Stimulated activated CD8-positive, alpha-beta memory T cell treated with anti-CD3 and anti-CD28 coated beads, Interleukin-4, amount 100 ng/mL, for 48 hours (primary cell): ENCODE measurements around the gene GOLGA6C.
"Not testable (repeated sequence)": the region's sequence is repeated elsewhere in the genome, so short reads cannot be mapped to it uniquely, and the experiment has no call there.

Experiments used
- DNase-seq: peaks from one replicate; pipeline ENCODE4 v3.0.0-alpha.2; 2020

The GOLGA6C gene

DNA sequence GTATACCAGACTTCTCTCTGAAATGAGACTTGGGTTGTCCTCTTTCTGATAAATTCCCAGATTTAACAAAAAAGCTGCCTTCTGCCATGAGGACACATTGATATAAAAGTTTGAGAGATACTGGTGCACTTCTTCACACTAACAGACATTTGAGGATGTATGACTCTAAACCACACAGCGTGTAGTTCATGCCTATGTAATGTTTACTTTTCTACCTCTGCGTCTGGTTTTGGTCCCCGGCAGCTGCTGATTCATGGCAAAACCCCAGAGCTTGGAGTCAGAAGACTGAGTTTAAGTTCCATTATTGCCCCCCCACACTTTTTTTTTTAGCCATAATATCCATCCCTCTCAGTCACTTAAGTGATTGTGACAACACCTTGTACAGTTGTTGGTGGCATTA, 1.7 kb downstream of the GOLGA6C start:
- not testable (repeated sequence) for DNase-seq

DNA sequence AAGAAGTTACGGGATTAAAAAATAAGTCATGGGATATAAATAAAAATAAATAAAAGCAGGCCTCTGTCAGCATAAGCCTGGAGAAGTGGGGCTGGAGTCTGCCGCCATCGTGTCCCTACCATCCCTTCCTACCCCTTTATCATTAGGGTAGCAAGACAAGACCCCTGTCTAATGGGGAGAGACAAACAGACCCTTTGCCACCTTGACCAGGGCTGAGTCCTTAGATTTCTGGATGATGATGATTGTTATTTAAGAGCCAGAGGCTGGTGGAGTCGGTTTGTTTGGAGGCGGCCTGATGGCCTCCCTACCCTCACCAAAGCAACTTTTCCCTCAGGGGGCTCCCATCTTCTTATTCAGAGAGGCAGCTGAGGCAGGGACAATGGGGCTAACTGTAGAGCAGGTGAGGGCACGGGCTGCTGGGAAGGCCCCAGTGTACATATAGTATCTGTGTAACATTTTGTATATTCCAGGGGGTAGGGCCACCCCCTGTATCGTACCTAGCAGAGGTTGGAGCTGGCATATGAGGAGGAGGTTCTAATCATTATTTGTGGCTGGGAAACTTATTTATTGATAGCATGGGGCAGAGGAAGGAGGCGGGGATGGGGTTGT, 15.7 kb downstream of the GOLGA6C start:
- DNase-seq, result not testable (repeated sequence)

DNA sequence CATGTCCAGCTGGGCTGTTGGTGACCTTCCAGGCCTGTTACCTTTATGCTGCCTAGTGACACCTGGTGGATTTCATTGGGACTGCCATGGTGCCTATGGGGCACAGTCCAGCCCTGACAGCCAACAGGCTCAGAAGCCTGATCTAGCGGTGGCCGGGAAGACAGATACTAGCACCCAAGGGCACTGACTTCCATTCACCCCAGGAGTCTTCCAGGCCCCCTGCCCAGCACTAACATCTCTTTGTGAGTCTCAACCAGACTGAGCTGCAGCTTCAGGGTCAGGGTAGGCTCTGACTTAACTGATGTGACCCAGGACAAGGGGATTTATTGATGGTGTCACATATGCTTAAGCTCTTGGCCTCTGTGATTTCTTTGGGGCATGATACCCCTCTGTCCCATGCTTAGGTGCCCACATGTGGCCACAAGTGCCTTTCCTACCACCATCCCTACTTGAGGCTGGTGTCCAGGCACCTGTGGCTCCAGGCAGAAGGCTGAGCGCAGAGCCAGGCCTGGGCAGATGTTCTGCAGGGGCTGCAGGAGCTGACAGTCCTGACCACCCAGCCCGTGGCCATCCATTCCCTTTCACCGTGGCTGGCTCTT, 16.5 kb downstream of the GOLGA6C start:
- DNase-seq, result peak; percentile 87

DNA sequence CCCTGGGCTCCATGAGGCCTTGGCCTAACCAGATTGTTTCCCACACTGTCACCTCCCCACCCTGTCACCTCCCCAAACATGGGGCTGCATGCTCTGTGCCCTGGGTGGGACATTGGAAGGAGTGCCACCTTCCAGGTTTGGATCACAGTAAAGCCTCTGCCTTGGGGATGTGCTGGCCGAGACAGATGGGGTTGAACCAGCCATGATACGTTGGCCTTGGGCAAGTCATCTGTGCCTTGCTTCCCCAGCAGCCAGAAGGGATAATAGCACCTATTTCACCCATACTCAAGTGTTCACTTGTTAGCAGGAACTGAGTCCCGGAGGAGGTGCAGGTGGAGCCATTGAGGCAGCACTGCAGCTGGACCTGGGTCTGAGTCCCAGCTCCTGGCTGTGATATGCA, 17.5 kb downstream of the GOLGA6C start:
- not testable (repeated sequence) for DNase-seq

DNA sequence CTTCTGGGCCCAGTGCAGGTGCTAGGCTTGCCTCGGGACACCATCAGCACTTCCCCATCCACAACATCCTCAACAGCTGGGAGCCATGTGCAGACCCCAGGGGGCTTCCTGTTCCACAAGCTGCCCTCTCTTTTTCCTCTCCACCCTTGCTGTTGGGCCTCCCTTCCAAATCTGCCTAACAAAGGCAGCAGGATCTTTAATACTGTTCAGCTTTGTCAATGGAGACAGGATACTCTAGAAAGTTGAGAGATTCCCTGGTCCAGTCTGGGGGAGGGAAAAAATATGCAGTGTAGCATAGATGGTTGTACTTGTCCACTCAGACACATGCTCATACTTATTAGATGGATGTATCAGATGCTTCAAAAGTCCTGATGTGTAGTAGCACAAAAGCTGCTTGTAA, 20.4 kb downstream of the GOLGA6C start:
- not testable (repeated sequence) for DNase-seq

DNA sequence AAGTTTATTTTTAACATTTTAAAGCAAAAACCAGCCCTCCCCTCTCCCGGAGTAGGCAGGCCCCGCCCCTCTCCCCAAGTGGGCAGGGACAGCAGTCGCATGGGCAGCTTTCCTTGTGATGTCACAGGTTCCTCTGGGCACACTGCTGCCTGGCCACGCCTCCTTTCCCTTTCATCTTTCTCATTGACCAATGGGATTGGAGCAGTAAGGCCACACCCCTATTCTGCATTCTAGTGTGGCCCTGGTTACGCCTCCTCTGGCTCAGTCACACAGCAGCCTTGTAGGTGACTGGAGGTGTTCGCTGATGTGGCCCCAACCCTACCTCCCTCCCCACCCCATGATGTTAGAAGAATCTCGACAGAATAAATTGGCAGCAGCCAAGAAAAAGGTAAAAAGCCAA, 24.4 kb downstream of the GOLGA6C start, which contains the start of gene GOLGA6D:
GOLGA6D (plus strand) TSS at position 264 of the 400 bp plus-strand sequence; CDS start at position 305, 41 bp downstream.
- not testable (repeated sequence) for DNase-seq

DNA sequence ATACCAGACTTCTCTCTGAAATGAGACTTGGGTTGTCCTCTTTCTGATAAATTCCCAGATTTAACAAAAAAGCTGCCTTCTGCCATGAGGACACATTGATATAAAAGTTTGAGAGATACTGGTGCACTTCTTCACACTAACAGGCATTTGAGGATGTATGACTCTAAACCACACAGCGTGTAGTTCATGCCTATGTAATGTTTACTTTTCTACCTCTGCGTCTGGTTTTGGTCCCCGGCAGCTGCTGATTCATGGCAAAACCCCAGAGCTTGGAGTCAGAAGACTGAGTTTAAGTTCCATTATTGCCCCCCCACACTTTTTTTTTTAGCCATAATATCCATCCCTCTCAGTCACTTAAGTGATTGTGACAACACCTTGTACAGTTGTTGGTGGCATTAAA, 26.0 kb downstream of the GOLGA6C start:
- not testable (repeated sequence) for DNase-seq

DNA sequence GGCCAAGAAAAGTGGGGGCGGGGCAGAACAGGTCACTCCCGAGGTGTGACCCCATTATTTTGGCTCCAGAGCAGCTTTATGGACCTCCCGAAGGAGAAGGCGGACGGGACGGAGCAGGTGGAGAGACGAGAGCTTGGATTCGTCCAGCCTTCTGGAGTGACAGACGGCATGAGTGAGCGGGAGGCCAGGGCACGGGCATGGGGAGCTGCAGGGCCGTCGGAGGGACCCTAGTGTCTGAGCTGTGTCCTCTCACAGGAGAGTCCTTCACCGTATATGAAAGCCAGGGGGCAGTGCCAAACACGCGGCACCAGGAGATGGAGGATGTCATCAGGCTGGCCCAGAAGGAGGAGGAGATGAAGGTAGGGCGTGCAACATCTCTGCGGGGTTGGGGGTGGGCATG, 35.5 kb downstream of the GOLGA6C start:
- DNase-seq, result not testable (repeated sequence)

DNA sequence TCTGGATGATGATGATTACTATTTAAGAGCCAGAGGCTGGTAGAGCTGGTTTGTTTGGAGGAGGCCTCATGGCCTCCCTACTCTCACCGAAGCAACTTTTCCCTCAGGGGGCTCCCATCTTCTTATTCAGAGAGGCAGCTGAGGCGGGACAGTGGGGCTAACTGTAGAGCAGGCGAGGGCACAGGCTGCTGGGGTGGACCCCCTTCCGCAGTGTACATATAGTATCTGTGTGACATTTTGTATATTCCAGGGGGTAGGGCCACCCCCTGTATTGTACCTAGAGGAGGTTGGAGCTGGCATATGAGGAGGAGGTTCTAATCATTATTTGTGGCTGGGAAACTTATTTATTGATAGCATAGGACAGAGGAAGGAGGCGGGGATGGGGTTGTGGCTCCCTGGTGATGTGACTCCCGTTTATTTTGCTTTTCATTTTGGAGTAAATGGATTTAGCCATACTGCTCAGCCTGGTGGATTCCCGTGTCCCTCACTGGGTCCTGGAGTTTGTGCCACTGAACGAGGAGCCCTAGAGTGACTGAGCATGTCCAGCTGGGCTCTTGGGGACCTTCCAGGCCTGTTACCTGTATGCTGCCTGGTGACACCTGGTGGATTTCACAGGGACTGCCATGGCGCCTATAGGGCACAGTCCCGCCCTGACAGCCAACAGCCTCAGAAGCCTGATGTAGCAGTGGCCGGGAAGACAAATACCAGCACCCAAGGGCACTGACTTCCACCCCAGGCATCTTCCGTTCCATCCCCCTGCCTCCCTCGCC, 40.6 kb downstream of the GOLGA6C start:
- DNase-seq, result not testable (repeated sequence)

DNA sequence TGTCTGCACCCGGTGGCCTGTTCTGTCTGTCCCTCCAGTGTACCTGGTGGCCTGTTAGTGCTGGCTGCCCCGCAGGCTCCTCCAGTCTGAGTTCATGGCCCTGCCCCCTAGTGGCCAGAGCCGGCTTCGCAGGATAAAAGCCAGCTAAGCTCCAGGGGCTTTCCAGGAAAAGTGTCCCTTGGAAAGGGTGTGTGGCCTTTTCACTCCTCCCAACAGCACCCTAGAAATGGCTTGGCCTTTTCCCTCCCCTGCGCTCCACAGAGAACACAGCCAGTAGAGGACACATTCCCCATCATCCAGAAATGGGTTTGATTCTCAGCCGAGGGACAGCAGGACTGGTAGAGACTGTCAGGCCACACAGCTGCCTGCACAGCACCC, 41.2 kb downstream of the GOLGA6C start:
- DNase-seq, result peak; percentile 80

DNA sequence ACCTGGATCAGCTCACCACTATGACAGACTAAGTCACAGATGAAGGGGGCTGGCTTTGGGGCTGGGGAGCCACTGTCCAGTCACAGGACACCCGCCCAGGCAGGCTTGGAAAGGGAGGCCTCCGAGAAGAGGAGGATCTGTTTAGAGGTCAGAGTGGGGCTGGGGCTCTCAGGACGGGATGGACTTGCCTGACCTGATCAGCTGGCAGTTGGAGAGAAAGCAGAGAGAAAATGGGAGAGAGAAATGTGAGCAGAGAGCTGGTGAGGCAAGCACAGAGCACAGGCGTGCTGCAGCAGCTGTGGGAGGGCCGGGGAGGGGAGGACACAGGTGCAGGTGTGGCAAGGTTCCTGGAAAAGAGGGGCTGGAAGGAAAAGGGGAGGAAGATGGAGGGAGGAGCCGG, 41.9 kb downstream of the GOLGA6C start:
- not testable (repeated sequence) for DNase-seq

DNA sequence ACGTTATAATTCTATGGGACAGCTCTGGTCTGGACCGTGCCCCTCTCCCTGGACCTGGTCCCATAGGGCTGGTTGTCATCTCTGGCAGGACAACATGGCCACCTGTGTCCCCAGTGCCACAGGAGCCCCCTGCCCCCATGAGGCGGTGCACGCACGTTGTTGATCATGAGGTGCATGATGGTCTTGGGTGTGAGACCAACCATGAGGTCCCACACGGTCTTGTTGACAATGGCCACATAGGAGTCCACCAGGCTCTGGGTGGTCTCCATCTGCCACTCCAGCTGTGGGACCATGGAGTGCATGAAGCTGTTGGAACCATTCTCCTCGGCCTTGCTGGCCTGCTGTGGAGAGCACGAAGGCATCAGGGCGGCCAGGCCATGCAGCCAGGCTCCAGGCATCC, 44.2 kb downstream of the GOLGA6C start:
- no peak for DNase-seq

DNA sequence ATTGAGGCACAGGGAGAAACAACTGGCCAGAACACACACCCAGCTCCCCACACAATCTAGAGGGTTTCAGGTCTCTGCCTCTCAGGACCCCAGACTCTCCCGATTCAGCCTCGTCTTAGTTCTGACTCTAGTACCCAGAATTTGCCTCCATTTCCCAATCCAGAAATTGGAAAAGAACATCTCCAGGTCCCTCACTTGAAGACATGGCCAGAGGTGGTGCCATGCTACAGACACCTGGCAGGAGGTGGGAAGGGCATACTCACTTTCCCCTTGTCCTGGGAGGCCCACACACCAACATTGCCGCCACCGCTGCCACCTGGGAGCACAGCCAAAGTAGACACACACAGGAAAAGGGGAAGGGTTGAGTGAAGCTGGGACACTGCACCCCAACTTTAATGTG, 44.6 kb downstream of the GOLGA6C start:
- DNase-seq, result not testable (repeated sequence)

DNA sequence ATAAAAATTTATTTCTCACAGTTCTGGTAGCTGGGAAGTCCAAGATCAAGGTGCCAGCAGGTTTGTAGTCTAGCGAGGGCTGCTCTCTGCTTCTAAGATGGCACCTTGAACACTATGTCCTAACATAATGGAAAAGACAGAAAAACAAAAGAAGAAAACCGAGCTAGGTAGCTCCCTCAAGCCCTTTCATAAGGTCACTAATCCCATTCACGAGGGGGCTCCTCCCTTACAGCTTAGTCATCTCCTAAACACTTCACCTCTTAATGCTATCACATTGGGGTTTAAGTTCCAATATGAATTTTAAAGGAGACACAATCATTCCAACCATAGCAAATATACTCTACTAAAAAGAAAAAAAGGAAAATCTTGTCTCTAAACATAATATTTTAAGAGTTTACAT, 48.1 kb downstream of the GOLGA6C start:
- DNase-seq, result no peak

DNA sequence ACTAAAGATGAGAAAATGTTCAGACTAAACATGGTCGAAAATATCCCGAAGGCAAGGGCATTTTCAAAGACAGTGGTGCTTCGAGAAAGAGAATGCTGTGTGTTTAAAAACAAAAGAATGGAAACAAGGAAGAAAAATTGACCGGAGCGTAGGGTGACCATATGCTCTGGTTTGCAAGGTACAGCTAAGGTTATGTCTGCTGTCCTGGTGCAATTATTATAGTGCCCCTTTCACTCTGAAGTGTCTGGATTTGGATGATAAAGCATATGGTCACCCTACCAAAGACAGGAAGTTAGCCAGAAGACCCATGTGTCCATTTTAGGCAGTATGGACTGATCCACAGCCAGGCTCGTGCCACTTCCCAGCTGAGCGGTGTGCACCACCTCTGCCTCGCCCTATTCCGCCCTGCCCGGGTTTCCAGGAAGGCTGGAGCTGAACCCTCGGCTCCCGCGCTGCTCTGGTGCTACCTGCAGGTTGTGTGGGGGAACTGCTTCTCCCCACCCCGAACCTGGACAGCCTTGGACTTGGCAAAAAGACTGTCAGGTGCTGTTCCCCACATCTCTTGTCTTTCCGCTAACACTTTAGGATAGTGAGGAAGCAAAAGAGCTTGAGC, 49.8 kb downstream of the GOLGA6C start:
- DNase-seq, result peak; percentile 47

DNA sequence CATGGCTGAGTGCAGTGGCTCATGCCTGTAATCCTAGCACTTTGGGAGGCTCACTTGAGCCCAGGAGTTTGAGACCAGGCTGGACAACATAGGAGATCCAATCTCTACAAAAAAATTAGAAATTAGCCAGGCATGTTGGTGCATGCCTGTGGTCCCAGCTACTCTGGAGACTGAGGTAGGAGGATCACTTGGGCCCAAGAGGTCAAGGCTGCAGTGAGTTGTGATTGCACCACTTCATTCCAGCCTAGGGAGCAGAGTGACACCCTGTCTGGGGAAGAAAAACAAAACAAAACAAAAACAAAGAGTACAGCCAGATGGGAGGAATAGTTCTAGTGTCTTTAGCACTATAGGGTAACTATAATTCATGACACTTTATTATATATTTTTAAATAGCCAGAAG, 51.6 kb downstream of the GOLGA6C start:
- no peak for DNase-seq

DNA sequence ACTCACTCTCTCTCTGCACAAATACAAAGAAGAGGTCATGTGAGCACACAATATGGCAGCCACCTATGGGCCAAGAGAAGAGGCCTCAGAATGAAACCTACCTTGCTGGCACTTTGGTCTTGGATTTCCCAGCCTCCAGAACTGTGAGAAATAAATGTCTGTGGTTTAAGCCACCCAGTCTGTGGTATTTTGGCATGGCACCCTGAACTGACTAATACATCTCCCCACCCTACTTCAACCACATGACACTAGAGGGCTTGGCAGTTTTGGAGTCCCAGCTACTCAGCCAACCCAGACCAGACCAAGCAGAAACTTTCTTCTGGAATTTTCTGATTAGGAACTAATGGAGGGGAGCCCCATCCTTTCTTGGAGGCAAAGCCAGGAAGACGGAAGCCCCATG, 54.4 kb downstream of the GOLGA6C start:
- DNase-seq, result not testable (repeated sequence)

DNA sequence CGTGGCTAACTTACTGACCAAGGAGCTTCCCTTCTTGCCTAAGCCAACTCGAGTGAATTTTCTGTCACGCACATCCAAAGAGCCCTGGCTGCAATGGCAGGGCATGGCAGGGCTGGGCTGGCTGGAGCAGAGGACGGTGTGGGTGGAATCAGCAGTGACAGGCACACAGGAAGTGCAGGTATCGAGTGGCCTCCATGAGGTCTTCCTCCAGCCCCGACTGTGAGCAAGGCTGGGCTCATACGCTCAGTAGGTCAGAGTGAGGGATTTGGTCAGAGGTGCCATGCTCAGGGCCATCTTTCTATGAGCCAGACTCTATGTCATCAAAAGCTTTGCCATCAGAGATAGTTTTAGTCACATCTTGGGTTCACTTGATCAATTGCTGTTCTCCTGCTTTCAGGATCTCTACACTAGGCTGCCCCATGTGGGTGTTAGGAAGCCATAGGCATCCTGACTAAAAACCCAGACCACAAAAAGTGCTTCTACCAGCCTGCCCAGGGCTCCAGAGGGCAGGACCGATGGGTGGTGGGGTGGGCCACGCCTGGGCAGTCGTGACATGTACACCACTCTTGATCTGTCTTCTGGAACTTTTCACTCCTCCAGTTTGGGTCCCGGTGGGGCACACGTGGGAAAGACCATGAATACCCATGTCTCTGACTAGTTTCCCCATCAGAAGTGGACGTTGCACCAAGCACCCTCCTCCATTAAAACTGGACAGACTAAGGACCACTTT, 55.1 kb downstream of the GOLGA6C start:
- DNase-seq, result peak; percentile 10

DNA sequence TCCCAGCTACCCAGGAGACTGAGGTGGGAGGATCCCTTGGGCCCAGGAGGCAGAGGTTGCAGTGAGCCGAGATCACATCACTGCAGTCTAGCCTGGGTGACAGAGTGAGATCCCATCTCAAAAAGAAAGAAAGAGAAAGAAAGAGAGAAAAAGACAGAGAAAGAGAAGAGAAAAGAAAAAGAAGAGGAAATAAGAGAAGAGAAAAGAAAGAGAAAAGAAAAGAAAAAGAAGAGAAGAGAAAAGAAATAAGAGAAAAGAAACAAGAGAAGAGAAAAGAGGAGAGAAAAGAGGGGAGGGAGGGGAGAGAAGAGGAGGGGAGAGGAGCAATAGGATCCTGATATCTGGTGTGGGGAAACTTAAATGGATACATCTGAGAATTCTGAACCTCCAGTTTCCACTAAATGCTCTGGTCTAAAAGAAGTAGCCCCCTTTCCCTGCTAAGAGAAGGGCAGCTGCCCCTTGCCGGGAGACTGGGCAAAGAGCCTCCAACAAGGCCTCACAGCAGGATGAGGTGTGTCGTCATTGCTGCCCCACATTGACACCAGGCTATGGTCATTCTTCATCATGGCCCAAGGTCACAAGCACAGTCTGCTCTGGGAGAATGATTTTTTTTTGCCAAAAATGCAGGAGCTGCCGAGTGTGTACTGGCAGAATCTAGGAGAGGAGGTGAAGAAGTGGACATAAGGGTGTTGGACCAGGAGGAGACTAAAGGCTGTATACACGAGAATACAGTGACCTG, 56.6 kb downstream of the GOLGA6C start:
- DNase-seq, result peak; percentile 16

DNA sequence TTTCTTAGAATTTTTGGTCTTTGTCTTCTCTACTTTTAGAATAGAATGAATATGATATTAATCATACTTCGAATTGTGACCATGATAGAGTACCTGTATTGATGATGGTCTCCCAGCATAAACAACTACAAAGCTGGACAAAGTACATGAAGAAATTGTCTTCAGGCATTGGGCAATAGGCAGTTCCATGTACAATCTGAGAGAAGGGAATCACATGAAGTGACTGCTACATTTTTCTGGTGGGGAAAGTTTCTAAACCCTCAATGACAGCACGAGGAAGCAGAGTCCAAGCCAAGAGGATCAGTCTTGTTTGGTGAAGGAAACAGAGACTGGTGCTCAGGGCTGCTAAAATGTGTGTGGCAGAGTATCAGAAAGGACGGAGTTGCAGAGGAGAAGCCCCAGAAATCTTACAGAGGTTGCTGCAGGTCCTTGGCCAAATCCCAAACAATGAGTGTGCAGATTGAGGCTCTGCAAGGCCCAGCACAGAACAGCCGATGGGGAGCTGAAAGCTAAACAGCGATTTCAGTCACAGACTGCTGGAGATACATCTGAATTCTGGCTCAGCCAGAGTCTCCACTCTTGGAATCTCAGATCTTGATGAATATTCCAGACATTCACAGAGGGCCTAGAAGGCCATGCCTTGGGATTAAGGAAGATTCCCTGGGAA, 61.2 kb downstream of the GOLGA6C start:
- DNase-seq, result not testable (repeated sequence)
